Daoy (cell line): Measurements from ENCODE around the gene ZNF263. TPM values are rescaled to one million over a fixed set of nuclear protein-coding genes. Genes with fewer than 3 reads are reported as not detected.
"Not testable (repeated sequence)": the region's sequence is repeated elsewhere in the genome, so short reads cannot be mapped to it uniquely, and the experiment has no call there.

Source experiments
- DNase-seq: peaks from one replicate; pipeline ENCODE4 v3.0.0-alpha.2; 2015; ENCODE audit warnings: low read depth
- total RNA-seq: library from RNA; depleted of rRNA; stranded (reverse); fragments of >200 nt; shearing (Covaris generic); gene quantifications from 2 replicates; pipeline ENCODE4 v1.2.3, GENCODE V29; 2014

ZNF263 gene
- total RNA-seq, 1 experiment from 2014 or later = 28.8 TPM

GRCh38 chr16:3266873-3267537 is 16.3 kb upstream of the ZNF263 start:
- DNase-seq = peak; percentile 29

DNA sequence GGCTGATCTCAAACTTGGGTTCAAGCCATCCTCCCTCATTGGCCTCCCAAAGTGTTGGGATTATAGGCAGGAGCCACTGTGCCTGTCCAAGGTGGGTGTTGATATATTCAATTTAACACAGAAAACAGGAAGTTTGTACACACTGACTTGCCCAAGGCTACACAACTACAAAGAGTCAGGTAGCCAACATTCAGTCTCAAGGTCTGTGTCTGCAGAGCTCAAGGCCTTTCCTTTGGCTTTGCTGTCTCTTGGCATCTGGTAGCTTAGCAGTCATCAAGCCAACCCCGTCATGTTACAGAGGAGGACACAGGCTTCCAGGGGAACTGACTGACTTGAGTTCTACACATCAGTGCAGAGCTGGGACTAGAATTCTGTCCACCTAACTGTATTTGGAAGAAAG is 15.0 kb upstream of the ZNF263 start:
- no peak for DNase-seq

GRCh38 chr16:3270718-3271117 is 12.6 kb upstream of the ZNF263 start:
- DNase-seq = not testable (repeated sequence)

DNA sequence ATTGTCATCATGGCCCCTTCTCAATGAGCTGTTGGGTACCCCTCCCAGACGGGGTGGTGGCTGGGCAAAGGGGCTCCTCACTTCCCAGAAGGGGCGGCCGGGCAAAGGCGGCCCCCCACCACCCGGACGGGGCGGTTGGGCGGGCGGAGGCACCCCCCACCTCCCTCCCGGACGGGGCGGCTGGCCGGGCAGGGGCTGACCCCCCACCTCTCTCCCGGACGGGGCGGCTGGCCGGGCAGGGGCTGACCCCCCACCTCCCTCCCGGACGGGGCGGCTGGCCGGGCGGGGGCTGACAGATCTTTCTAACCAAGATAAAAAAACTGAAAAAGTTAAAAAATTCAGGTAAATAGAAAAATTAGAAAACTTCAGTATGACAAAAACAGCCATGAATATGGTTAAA is 12.0 kb upstream of the ZNF263 start:
- not testable (repeated sequence) for DNase-seq

DNA sequence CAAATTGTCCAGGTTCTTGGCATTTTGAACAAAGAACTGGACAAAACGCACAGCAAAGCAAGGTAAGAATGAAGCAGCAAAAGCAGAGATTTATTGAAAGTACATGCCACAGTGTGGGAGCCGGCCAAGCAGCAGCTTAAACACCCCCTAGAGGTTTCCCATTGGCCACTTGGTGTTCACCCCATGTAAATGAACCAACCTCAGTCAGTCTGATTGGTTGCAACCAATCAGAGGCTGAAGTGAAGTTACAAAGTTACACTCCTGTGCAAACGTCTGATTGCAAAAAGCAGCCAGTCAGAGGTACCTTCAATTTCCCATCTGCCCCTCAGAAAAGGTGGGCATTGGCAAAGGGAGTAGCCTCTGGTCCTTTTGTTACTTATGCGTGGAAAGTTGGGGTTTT is 8.8 kb upstream of the ZNF263 start:
- DNase-seq = peak; percentile 23

GRCh38 chr16:3274947-3275346 is 8.3 kb upstream of the ZNF263 start:
- no peak for DNase-seq

GRCh38 chr16:3276679-3277078 is 6.6 kb upstream of the ZNF263 start:
- no peak for DNase-seq

DNA sequence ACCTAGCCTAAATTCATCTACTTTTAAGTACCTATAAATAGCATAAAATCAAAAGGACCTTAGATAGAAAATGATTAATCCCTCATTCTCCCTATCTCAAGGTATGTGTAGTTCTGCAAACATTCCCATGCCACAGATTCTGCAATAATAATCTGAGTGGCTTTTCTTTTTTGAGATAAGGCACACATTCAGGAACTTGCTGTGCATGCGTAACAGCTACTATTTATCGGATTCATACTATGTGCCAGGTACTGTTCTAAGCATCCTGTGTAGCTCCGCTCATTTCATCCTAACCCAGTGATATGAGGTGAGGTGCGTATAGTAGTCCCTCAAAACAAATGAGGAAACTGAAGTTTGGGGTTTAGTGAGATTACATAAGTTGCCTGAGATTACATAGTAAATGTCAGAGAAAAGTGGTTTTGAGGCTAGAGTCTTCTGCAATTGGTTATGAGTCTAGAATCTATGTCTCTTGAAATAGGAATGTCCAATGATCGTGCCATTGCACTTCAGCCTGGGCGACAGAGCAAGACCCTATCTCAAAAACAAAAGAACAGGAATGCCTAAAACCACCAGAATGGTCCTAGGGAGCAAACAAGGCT is 2.0 kb upstream of the ZNF263 start:
- DNase-seq = no peak

DNA sequence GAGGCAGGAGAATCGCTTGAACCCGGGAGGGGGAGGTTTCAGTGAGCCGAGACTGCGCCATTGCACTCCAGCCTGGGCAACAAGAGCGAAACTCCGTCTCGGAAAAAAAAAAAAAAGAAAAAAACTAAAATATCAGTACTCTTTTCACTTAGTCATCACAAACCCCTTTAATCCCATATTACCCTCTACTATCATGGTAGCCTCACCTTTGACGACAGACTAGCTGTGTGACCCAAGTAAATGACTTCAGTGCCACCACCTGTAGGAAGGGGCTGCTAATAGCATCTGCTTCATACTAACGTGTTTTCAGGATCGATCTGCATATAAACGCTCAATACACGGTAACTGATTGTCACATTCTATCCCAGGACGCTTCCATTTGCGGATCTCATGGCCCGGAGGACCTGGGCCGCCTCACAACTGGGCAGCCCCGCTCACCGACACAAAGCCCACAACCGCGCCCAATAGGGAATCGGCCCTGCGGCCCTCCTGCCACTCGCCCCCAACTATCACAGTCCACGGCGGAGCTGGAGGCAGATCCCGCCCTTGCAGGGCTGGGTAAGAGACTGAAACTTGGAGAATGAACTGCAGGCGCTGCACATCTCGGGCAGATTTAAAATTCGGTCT is 1.1 kb upstream of the ZNF263 start:
- peak; percentile 80 for DNase-seq

DNA sequence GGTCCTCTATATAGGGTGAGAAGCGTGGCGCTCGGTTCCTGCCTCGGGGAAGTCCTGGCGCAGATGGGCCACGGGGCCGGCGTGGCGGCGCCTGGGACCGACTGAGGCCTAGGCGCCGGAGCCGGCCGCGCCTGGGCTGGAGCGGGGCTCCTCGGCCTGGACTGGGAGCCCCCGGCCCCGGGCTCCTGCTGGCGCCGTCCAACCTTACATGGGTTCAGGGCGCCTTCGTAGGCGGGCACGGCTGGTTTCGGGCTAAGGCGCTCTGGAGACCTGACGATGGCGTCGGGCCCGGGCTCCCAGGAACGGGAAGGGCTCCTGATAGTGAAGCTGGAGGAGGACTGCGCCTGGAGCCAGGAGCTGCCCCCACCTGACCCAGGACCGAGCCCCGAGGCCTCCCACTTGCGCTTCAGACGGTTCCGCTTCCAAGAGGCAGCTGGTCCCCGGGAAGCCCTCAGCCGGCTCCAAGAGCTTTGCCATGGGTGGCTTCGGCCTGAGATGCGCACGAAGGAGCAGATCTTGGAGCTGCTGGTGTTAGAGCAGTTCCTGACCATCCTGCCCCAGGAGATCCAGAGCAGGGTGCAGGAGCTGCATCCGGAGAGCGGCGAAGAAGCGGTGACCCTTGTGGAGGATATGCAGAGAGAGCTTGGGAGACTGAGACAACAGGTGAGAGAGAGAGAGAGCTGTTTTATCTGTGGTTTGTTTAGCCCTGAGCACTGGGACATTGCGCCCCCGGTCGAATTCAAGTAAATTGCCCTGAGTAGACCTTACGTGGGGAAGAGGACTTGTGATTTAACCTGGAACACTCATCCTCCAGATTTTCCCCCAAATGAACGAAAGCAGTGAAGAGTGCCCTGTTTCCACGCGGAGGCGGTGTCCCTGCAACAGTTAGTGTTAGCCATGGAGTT is 504 bp downstream of the ZNF263 start:
- peak; percentile 11 for DNase-seq

DNA sequence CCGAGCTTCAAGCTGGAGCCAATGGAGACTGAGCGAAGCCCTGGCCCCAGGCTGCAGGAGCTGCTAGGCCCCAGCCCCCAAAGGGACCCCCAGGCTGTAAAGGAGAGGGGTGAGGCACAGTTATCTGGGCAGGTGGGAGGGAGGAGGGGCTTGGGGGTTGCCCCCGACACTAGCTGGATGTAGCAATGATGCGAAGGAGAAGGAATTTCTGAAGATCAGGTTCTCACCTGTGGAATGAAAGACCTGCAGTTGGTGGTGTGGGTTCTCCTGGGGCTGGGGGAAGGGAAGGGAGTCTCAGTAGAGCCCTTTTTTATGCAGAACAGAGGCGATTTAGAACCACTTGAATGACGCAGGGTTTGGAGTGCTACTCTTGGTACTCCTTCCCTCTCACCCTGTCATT is 1.8 kb downstream of the ZNF263 start:
- DNase-seq = no peak

DNA sequence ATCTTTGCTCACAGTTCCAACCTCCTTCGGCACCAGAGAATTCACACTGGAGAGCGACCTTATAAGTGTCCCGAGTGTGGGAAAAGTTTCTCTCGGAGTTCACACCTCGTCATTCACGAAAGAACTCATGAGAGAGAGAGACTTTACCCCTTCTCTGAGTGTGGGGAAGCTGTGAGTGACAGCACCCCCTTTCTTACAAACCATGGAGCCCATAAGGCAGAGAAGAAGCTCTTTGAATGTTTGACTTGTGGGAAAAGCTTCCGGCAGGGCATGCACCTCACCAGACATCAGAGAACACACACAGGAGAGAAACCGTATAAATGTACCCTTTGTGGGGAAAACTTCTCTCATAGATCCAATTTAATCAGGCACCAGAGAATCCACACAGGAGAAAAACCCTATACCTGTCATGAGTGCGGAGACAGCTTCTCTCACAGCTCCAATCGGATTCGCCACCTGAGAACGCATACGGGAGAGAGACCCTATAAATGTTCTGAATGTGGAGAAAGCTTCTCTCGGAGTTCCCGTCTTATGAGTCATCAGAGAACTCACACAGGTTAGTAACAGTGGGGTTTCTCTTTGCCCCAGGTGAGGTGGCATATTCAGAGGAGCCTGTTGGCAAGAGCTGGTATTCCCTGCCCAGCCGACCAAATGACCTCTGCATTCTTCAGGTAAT is 6.8 kb downstream of the ZNF263 start:
- DNase-seq = no peak

DNA sequence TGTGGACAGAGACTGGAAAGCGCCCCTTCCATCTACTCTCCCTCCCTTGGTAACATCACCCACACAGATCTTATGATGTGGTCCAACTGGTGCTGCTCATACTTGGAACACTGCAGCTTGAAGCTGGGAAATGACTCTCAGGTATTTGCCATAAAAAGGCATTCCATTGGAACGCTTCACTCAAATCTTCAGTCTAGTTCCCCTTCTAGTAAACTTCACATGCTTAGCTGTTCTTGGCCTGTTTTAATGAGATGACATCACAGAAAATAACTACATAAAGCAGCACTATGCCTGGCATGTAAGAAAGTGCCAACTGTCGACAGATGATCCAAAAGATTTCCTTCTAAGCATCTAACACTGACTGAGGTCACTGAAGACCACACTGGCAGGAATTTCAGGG is 9.3 kb downstream of the ZNF263 start:
- no peak for DNase-seq

DNA sequence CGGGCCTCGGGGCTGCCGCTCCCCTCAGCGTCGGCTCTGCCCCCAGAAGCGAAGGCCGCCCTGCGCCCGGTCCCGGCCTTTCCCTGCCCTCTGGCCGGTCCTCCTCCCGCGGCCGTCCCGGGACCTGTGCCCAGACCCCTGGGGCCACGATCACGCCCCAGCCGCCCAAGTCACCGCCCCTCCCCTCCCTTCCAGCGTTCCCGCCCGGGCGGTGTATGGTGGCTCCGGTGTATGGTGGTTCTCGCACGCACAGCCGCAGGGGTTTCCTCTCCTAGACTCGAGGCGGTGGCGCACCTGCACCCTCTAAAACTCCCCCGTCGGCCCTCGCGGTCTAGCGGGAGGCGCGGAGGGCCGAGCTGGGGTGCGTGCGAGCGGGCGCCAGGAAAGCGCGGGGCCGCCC is 11.9 kb downstream of the ZNF263 start:
- no peak for DNase-seq

GRCh38 chr16:3295783-3296182 is 12.5 kb downstream of the ZNF263 start:
- DNase-seq = no peak

DNA sequence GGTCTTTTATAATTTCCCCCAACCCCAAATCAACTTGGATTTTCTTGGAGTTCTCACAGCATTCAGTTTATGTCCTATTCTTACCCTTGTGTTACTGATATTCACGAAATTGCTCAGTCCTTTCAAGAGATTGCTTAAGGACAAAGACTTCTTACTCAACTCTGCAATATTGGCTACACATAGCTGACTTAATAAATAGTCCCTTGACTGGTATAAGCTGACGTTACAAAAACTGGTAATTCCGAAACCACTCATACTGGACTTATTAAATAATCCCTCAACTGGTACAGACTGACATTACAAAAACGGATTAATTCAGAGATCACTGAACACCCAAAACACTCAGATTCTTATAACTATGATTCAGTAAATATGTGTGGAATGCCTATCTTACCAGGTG is 21.1 kb downstream of the ZNF263 start:
- DNase-seq = no peak

DNA sequence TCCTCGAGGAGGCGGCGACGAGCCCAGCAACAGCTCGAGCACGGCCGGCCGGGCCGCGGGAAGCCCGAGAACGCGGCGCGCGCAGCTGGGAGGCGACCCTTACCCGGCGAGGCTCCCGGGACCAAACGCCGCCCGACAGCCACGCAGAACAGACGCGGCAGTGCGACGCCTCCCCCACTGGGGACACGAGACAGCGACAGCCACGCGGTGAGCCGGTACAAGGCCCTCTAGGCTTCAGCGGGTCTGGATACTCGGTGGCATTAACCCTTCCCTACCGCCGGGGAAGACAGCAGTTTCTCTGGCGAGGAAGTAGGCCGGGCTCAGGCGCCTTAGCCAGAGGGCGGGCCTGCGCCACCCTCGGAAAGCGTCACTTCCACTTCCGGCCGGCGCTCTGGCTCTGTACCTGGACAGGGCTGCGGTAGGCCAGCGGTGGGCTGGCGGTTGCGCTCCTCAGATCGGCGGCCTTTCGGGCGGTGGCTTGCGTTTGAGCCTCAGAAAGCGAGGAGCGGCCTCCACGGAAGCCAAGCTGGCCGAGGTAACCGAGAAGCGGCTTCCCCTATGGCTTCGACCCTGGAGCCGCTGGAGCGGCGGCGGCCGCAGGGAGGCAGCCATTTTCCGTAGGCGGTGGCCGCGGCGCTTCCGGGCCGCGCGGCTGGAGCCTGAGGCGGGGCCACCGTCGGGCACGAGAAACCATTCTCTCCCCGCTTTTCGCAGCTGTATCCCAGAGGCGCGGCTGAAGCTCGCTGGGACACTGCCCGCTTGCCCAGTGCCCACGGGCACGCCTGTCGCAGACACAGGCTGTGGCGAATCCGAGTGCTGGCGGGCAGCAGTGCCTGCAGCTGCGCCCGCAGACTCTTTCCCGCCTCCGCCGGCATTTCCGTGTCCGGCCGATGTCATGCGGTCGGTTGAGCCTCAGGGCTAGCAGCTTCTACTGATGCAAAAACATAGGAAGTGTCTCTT is 22.1 kb downstream of the ZNF263 start, which contains the start of the genes TIGD7 and ZNF75A:
Gene TIGD7 (minus strand): TSS at position 322 of the 960 bp plus-strand sequence. CDS start 4,816 bp downstream, outside the sequence.
Gene ZNF75A (plus strand): TSS at position 389 of the 960 bp plus-strand sequence. CDS start 2,932 bp downstream, outside the sequence.
- DNase-seq = peak; percentile 93

DNA sequence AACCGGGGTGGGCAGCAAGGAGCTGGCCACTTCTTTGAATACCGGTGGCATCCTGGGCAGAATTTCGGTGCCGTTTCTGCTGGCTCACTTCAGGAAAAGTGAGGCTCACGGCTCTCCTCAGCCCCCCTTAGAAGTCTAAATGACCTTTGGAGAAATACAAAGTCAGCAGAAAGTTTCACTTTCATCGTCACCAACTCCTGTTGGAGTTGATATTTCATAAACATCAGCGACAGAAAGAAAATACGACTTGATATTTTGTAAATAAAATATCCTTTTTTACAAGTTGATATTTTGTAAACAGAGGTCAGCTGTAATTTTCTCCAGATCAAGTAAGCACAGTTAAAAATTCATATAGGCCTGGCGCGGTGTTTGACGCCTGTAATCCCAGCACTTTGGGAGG is 22.8 kb downstream of the ZNF263 start:
- DNase-seq = no peak

DNA sequence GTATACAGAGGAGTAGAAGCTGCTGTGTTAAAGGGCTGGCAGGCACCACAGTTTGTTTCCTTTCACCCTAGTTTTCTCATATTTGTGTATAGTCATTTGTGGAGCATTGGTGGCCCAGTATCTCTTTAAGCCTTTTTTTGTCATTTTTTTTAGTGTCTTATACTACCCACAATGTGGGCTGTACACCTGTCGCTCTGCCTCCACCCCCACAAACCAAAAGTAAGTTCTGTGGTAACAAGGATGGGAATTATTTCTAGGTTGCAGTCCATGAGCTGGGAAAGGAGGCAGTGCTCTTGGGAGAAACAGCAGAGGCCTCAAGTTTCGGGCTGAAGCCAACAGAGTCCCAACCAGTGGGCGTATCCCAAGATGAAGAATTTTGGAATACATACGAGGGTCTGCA is 28.2 kb downstream of the ZNF263 start:
- DNase-seq = no peak

DNA sequence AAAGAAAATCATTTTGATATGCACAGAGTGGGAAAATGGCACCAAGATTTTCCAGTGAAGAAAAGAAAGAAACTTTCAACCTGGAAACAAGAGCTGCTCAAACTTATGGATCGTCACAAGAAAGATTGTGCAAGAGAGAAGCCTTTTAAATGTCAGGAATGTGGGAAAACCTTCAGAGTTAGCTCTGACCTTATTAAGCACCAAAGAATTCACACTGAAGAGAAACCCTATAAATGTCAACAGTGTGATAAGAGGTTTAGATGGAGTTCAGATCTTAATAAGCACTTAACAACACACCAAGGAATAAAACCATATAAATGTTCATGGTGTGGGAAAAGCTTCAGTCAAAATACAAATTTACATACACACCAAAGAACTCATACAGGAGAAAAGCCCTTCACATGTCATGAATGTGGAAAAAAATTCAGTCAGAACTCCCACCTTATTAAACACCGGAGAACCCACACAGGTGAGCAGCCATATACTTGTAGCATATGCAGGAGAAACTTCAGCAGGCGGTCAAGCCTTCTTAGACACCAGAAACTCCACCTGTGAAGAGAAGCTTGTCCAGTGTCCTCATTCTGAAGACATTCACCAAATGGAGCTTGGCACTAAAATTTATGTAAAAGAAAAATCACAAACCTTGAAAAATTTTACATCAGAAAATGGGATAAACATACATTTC is 34.2 kb downstream of the ZNF263 start:
- no peak for DNase-seq
